IMR-90 (cell line): ENCODE results near the gene ZNF587B. TPM values are rescaled to one million over a fixed set of nuclear protein-coding genes. Genes with fewer than 3 reads are reported as not detected.
A peak's percentile ranks its signal among the peaks of the same experiment; 100 is the strongest.

Experiments used
- ATAC-seq: fragments of 200-7000 bp; cut with Tn5 transposase; 2 replicates; pipeline ENCODE4 v1.9.1; 2020; ENCODE audit warnings: low read depth, mild to moderate bottlenecking, moderate library complexity
- BruUV-seq: library from RNA; stranded (reverse); fragments of 400-500 nt; replicated peaks from 2 replicates; lab custom pipeline; 2021; lab: Mats Ljungman, UMichigan
- CTCF ChIA-PET: fragments of 300-600 bp; formaldehyde crosslinking; extraction: SDS; loops from one replicate; lab custom pipeline; 2021; ENCODE audit warnings: antibody characterized with exemption; lab: Yijun Ruan, JAX
- POLR2A ChIA-PET: fragments of 300-600 bp; sonication (Branson Sonifier 250); formaldehyde crosslinking; loops from one replicate; lab custom pipeline; 2022; ENCODE audit warnings: antibody characterized with exemption; ENCODE audit not compliant: unreplicated experiment; lab: Charles Lee
- DNase-seq: peaks from one replicate; pipeline ENCODE4 v3.0.0; 2013
- H2AFZ ChIP-seq: replicated peaks from 2 replicates; pipeline ENCODE3; 2013; ENCODE audit warnings: low read length, mild to moderate bottlenecking; ENCODE audit not compliant: poor library complexity
- H2AK5ac ChIP-seq: 2 replicates; pipeline ENCODE4 v1.6.1; 2013; ENCODE audit warnings: low read depth, low read length, inconsistent platforms
- H2AK9ac ChIP-seq: replicated peaks from 2 replicates; pipeline ENCODE3; 2013; ENCODE audit warnings: mild to moderate bottlenecking, low read depth, low read length, moderate library complexity; ENCODE audit not compliant: poor library complexity
- H2BK120ac ChIP-seq: 2 replicates; pipeline ENCODE4 v1.6.1; 2013; ENCODE audit warnings: low read depth, low read length, inconsistent platforms
- H2BK15ac ChIP-seq: 3 replicates; pipeline ENCODE4 v1.6.1; 2013; ENCODE audit warnings: low read depth, low read length, inconsistent platforms
- H2BK20ac ChIP-seq: 2 replicates; pipeline ENCODE4 v1.6.1; 2013; ENCODE audit warnings: low read depth, mild to moderate bottlenecking, inconsistent platforms, low read length, moderate library complexity
- H2BK5ac ChIP-seq: 2 replicates; pipeline ENCODE4 v1.6.1; 2013; ENCODE audit warnings: mild to moderate bottlenecking, low read depth, low read length, inconsistent platforms; ENCODE audit not compliant: poor library complexity, severe bottlenecking
- H3K14ac ChIP-seq: replicated peaks from 2 replicates; pipeline ENCODE4 v1.6.1; 2013; ENCODE audit warnings: low read depth, low read length, inconsistent platforms
- H3K18ac ChIP-seq: 2 replicates; pipeline ENCODE4 v1.6.1; 2013; ENCODE audit warnings: low read depth, low read length, control low read depth
- H3K23ac ChIP-seq: 2 replicates; pipeline ENCODE4 v1.6.1; 2013; ENCODE audit warnings: low read depth, low read length, inconsistent platforms
- H3K27ac ChIP-seq: 2 replicates; pipeline ENCODE4 v1.5.1; 2013; ENCODE audit warnings: mild to moderate bottlenecking, control low read depth, low read length; ENCODE audit not compliant: insufficient read depth
- H3K27me3 ChIP-seq: 2 replicates; pipeline ENCODE4 v1.6.1; 2013; ENCODE audit warnings: low read length; ENCODE audit not compliant: control insufficient read depth, insufficient read depth
- H3K36me3 ChIP-seq: 2 replicates; pipeline ENCODE4 v1.6.1; 2013; ENCODE audit warnings: low read length, mixed read lengths; ENCODE audit not compliant: control insufficient read depth, insufficient read depth
- H3K4ac ChIP-seq: 2 replicates; pipeline ENCODE4 v1.6.1; 2013; ENCODE audit warnings: low read depth, low read length, inconsistent platforms
- H3K4me1 ChIP-seq: 2 replicates; pipeline ENCODE4 v1.6.1; 2013; ENCODE audit warnings: low read length, mixed read lengths; ENCODE audit not compliant: control insufficient read depth, insufficient read depth
- H3K4me2 ChIP-seq: 2 replicates; pipeline ENCODE4 v1.6.1; 2013; ENCODE audit warnings: low read depth, mild to moderate bottlenecking, control low read depth, low read length, moderate library complexity
- H3K4me3 ChIP-seq: 2 replicates; pipeline ENCODE4 v1.5.1; 2013; ENCODE audit warnings: low read depth, mild to moderate bottlenecking, control low read depth, low read length, moderate library complexity; ENCODE audit not compliant: insufficient read depth
- H3K56ac ChIP-seq: 2 replicates; pipeline ENCODE4 v1.6.1; 2013; ENCODE audit warnings: low read length, inconsistent platforms; ENCODE audit not compliant: insufficient read depth; ENCODE audit errors: extremely low read depth
- H3K79me1 ChIP-seq, 2 experiments: 2 replicates each; pipeline ENCODE4 v1.6.1; 2013; ENCODE audit warnings: low read length in 2 of 2, inconsistent platforms in 1 of 2, low read depth in 1 of 2
- H3K9ac ChIP-seq: 2 replicates; pipeline ENCODE4 v1.6.1; 2013; ENCODE audit warnings: low read depth, low read length, control low read depth
- H3K9me1 ChIP-seq: 2 replicates; pipeline ENCODE4 v1.6.1; 2013; ENCODE audit warnings: low read length, inconsistent platforms; ENCODE audit not compliant: insufficient read depth
- H3K9me3 ChIP-seq: 2 replicates; pipeline ENCODE4 v1.6.1; 2013; ENCODE audit warnings: low read length; ENCODE audit not compliant: control insufficient read depth, insufficient read depth
- H4K20me1 ChIP-seq: 2 replicates; pipeline ENCODE4 v1.6.1; 2013; ENCODE audit warnings: low read length, inconsistent platforms; ENCODE audit not compliant: insufficient read depth
- H4K5ac ChIP-seq: 2 replicates; pipeline ENCODE4 v1.6.1; 2013; ENCODE audit warnings: mild to moderate bottlenecking, low read depth, low read length, control low read depth
- H4K8ac ChIP-seq, 2 experiments: 2 replicates each; pipeline ENCODE4 v1.6.1; 2013; ENCODE audit warnings: low read depth in 2 of 2, low read length in 2 of 2, control low read depth in 1 of 2, inconsistent platforms in 1 of 2
- H4K91ac ChIP-seq: 2 replicates; pipeline ENCODE4 v1.6.1; 2013; ENCODE audit warnings: low read depth, low read length, inconsistent platforms; ENCODE audit not compliant: insufficient read depth
- BHLHE40 ChIP-seq: fragments of 150-350 bp; IDR thresholded peaks from 2 replicates; pipeline ENCODE4 v1.6.1; 2016; ENCODE audit warnings: mild to moderate bottlenecking, low read depth, low read length
- CEBPB ChIP-seq: IDR thresholded peaks from 2 replicates; pipeline ENCODE4 v1.6.1; 2012; ENCODE audit warnings: low read depth, low read length, improper control_type of control experiment
- CHD1 ChIP-seq: IDR thresholded peaks from 2 replicates; pipeline ENCODE4 v1.6.1; 2012; ENCODE audit warnings: low read depth, low read length, improper control_type of control experiment
- CTCF ChIP-seq: conservative IDR thresholded peaks from 2 replicates; pipeline ENCODE4 v1.5.1; 2012; ENCODE audit warnings: mild to moderate bottlenecking, low read depth, low read length, improper control_type of control experiment
- ELK1 ChIP-seq: fragments of 150-350 bp; IDR thresholded peaks from 2 replicates; pipeline ENCODE4 v1.6.1; 2016; ENCODE audit warnings: low read depth, mild to moderate bottlenecking, low read length, moderate library complexity, borderline replicate concordance
- FOS ChIP-seq: fragments of 150-350 bp; IDR thresholded peaks from 2 replicates; pipeline ENCODE4 v1.6.1; 2016; ENCODE audit warnings: low read depth, low read length
- MAFK ChIP-seq: IDR thresholded peaks from 2 replicates; pipeline ENCODE4 v1.6.1; 2012; ENCODE audit warnings: low read depth, low read length, improper control_type of control experiment
- MAZ ChIP-seq: IDR thresholded peaks from 2 replicates; pipeline ENCODE4 v1.6.1; 2012; ENCODE audit warnings: low read depth, mild to moderate bottlenecking, low read length, improper control_type of control experiment, moderate library complexity, borderline replicate concordance
- MXI1 ChIP-seq: IDR thresholded peaks from 2 replicates; pipeline ENCODE4 v1.6.1; 2012; ENCODE audit warnings: low read depth, mild to moderate bottlenecking, low read length, moderate library complexity, borderline replicate concordance
- NFE2L2 ChIP-seq: fragments of 150-350 bp; IDR thresholded peaks from 2 replicates; pipeline ENCODE4 v1.6.1; 2016; ENCODE audit warnings: low read depth, mild to moderate bottlenecking, low read length
- POLR2A ChIP-seq: IDR thresholded peaks from 2 replicates; pipeline ENCODE4 v1.6.1; 2012; ENCODE audit warnings: mild to moderate bottlenecking, low read depth, low read length
- RAD21 ChIP-seq: IDR thresholded peaks from 2 replicates; pipeline ENCODE4 v1.6.1; 2012; ENCODE audit warnings: low read length, improper control_type of control experiment
- RCOR1 ChIP-seq: IDR thresholded peaks from 2 replicates; pipeline ENCODE4 v1.6.1; 2012; ENCODE audit warnings: mild to moderate bottlenecking, low read length, improper control_type of control experiment; ENCODE audit not compliant: insufficient replicate concordance
- RFX5 ChIP-seq: IDR thresholded peaks from 2 replicates; pipeline ENCODE4 v1.8.0; 2012; ENCODE audit warnings: low read depth, mild to moderate bottlenecking, low read length, moderate library complexity
- SMC3 ChIP-seq: fragments of 150-350 bp; IDR thresholded peaks from 2 replicates; pipeline ENCODE4 v1.6.1; 2016; ENCODE audit warnings: low read depth, mild to moderate bottlenecking, antibody characterized with exemption, low read length, moderate library complexity
- USF2 ChIP-seq: fragments of 150-350 bp; IDR thresholded peaks from 2 replicates; pipeline ENCODE4 v1.6.1; 2017; ENCODE audit warnings: mild to moderate bottlenecking, antibody characterized with exemption, low read length, low read depth
- WGBS, 2 experiments: methylation state at CpG; one replicate each; pipeline versions ENCODE4 v1.1.5 to v1.1.7; 2013; ENCODE audit warnings: missing lambda C conversion rate in 2 of 2; ENCODE audit not compliant: insufficient read length in 1 of 2; ENCODE audit errors: extremely low coverage in 2 of 2; 5-methylcytosine and 5-hydroxymethylcytosine counted together
- dilution Hi-C: fragments of 300-500 bp; cut with HindIII; formaldehyde crosslinking; loops from one replicate; pipeline ENCODE4 v1.14.3; 2018; ENCODE audit warnings: low sequenced_read_pairs; ENCODE audit not compliant: unreplicated experiment
- in situ Hi-C: fragments of 300-500 bp; cut with MboI; formaldehyde crosslinking; loops from 3 replicates; pipeline ENCODE4 v1.14.3; 2019; ENCODE audit warnings: low sequenced_read_pairs, inconsistent platforms, mixed read lengths
- intact Hi-C: fragments of 100-400 bp; cut with micrococcal nuclease; formaldehyde crosslinking; loops from 2 replicates; pipeline ENCODE4 v1.10.0; 2022
- polyA plus RNA-seq, 3 experiments: library from polyadenylated mRNA; depleted of rRNA; stranded (reverse); fragments of >200 nt; gene quantifications; 2 replicates each; pipeline ENCODE4 v1.2.3, GENCODE V29; 2012; ENCODE audit warnings: low replicate concordance in 1 of 3
- total RNA-seq: library from RNA; depleted of rRNA; stranded (reverse); fragments of >200 nt; gene quantifications from 2 replicates; pipeline ENCODE4 v1.2.3, GENCODE V29; 2012

The ZNF587B gene
- total and polyA plus RNA-seq, 2 of the 4 experiments (the other 2 are of a cell fraction), result 3.7 to 33.9 TPM

GRCh38 chr19:57820599-57820998, 9.5 kb upstream of the ZNF587B start:
- POLR2A ChIA-PET, result interaction anchor here (0.5 kb wide), 1 partner anchor 350 kb away, joined by 17 read pairs; no protein-coding TSS in a partner anchor
- H4K20me1 ChIP-seq, result peaks cover 15% of the 10 kb centered on the region

More at GRCh38 chr19:57820599-57820998, 9.5 kb upstream of the ZNF587B start:
- Histone ChIP-seq H2BK20ac (no peak overlapping the region), H2AK9ac (no peak overlapping the region), H3K79me1 (peaks cover 4 to 56% of the 10 kb centered on the region in 2 experiments; a peak in 3 of 4 replicates), H2AFZ (no peak overlapping the region), H4K8ac (peak overlapping the region in 1 of 2 experiments; percentile 33; a peak in 1 of 4 replicates), H3K56ac (no peak overlapping the region), H3K18ac (no peak overlapping the region), H3K27me3 (no peaks in the 10 kb centered on the region), H3K9me3 (no peaks in the 10 kb centered on the region), H4K5ac (no peak overlapping the region), H3K14ac (0 out of 2 replicates have a peak overlapping the region, but pooled peaks have one; percentile 28), H3K9ac (peak overlapping the region; percentile 88), H3K27ac (no peak overlapping the region; the same call in 1 of the 2 replicates), H3K4me1 (peaks cover 4% of the 10 kb centered on the region), H3K36me3 (peaks cover 1% of the 10 kb centered on the region), H3K4ac (no peak overlapping the region), H2BK5ac (no peak overlapping the region), H2BK120ac (no peak overlapping the region), H3K9me1 (peaks cover 4% of the 10 kb centered on the region), H4K91ac (no peak overlapping the region), H3K4me3 (peak overlapping the region; percentile 89), H2AK5ac (no peak overlapping the region), H2BK15ac (no peak overlapping the region), H3K23ac (peak overlapping the region; percentile 82), H3K4me2 (peak overlapping the region; percentile 95)
- intact Hi-C loops (no loop called here), dilution Hi-C loops (no loop called here), in situ Hi-C loops (no loop called here)
- CTCF ChIA-PET, result no interaction called here
- no CpG with 5 or more reads among the region's 6 CpGs for WGBS, 2 experiments
- no peak for DNase-seq
- no peak for ATAC-seq
- TF ChIP-seq CTCF, result no peak
- TF ChIP-seq SMC3, result no peak
- TF ChIP-seq RFX5, result no peak
- no peak for TF ChIP-seq POLR2A
- no peak for TF ChIP-seq MAZ
- no peak for TF ChIP-seq BHLHE40
- no peak for TF ChIP-seq MXI1
- TF ChIP-seq CEBPB, result no peak
- no peak for TF ChIP-seq NFE2L2
- TF ChIP-seq RAD21, result no peak
- TF ChIP-seq FOS, result no peak
- TF ChIP-seq RCOR1, result no peak
- TF ChIP-seq CHD1, result no peak
- no peak for TF ChIP-seq USF2
- no peak for TF ChIP-seq ELK1
- no peak for TF ChIP-seq MAFK
- no TSS peak for BruUV-seq
